Tibial nerve (tissue), 4 donors: ENCODE data around the gene ARHGAP6.

Experiments
- CTCF ChIP-seq, 5 experiments: fragments of 200-600 bp in 3 of 5; fragments of 450-650 bp in 2 of 5; sonication (generic) in 3 of 5; IDR thresholded peaks; one replicate each; pipeline ENCODE4 v1.5.1; 2016 to 2019; ENCODE audit warnings: antibody characterized with exemption in 5 of 5, mild to moderate bottlenecking in 3 of 5, moderate library complexity in 2 of 5
- EP300 ChIP-seq, 2 donors: sonication (generic); formaldehyde crosslinking; IDR thresholded peaks; one replicate each; pipeline ENCODE4 v1.6.1; 2017; ENCODE audit warnings: antibody characterized with exemption in 2 of 2, mild to moderate bottlenecking in 1 of 2
- POLR2A ChIP-seq, 2 donors: fragments of 450-650 bp; IDR thresholded peaks; one replicate each; pipeline ENCODE4 v1.6.1; 2017; ENCODE audit warnings: antibody characterized with exemption in 2 of 2, mild to moderate bottlenecking in 2 of 2, moderate library complexity in 2 of 2

- TF ChIP-seq POLR2A (IDR thresholded peaks at IDR 0.05) (no peak), EP300 (IDR thresholded peaks at IDR 0.05) (no peak), CTCF (IDR thresholded peaks at IDR 0.05) (no peak)
These were observed 103.2 kb downstream of the ARHGAP6 start for GRCh38 chrX:11562570-11562969.
